HG02798 (cell line): ENCODE data around the gene PKIB.

Source experiments
- ATAC-seq: cut with Tn5 transposase; IDR thresholded peaks from one replicate; pipeline ENCODE4 v1.9.1; 2021; ENCODE audit warnings: mild to moderate bottlenecking; ENCODE audit not compliant: unreplicated experiment, poor library complexity

The PKIB gene

DNA sequence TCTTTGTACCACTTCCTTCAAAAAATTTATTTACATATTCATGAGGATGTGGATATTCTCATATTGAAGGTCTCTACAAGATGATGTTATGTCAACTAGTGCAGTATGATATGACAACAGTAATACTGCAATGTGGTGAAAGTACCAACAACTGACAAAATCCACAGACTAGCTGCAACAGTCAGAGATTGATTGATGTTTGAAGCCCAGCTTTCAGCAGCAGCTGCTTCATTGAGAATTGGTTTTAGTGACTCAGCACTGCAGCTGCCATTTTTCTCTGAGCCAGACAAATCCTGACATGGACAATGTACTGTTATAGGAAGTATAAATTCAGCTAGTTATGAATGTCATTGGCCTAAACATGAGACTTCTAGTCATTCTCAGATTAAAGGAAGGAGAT is 53.8 kb downstream of the PKIB start:
- no peak for ATAC-seq

GRCh38 chr6:122665929-122666328 is 55.7 kb downstream of the PKIB start:
- ATAC-seq: no peak

- no peak for ATAC-seq
Measured at GRCh38 chr6:122666418-122666817, 56.2 kb downstream of the PKIB start.

GRCh38 chr6:122669418-122669817 is 59.2 kb downstream of the PKIB start:
- ATAC-seq: no peak

- no peak for ATAC-seq
Measured at GRCh38 chr6:122669868-122670267, 59.7 kb downstream of the PKIB start.

GRCh38 chr6:122671251-122671650 is 61.0 kb downstream of the PKIB start:
- ATAC-seq: no peak

GRCh38 chr6:122673343-122673961 is 63.2 kb downstream of the PKIB start:
- no peak for ATAC-seq

- ATAC-seq: no peak
Measured at GRCh38 chr6:122676146-122676545, 65.9 kb downstream of the PKIB start.

DNA sequence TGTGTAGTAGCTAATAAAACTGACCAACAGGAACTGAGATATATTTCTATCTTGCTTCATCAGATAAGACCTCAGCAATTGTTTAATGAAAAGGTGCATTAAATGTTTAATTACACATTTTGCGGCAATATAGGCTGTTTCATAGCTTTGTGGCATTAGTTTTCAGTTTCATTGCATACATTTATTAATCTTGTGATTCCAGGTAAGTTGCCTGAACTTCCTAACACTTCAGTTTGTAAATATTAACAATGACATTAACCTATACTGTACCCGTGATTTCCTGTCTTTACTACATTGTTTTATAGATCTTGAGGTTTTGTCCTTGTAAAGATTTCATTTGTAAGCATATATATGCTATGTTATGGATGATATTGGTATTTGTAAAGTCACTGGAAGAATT is 66.5 kb downstream of the PKIB start:
- ATAC-seq: no peak

DNA sequence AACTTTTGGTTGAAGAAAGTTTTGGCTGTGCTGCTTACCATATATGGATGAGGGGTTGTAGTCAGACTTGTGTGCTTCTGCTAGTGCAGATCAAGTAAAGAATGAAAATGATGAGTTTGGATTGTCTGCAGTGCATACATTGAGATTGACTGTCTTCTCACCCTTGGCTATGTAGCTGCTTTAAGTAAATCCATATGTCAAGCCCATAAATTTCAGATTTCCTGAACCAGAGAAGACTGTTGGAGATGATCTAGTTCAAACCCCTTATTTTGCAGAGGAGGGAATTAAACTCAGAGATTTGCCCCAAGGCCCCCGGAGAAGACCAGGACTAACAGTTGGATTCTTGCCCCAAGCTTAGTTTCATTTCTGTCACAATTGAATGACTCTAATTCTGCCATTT is 67.2 kb downstream of the PKIB start:
- ATAC-seq: no peak

- ATAC-seq: no peak
Measured at GRCh38 chr6:122678841-122679240, 68.6 kb downstream of the PKIB start.

DNA sequence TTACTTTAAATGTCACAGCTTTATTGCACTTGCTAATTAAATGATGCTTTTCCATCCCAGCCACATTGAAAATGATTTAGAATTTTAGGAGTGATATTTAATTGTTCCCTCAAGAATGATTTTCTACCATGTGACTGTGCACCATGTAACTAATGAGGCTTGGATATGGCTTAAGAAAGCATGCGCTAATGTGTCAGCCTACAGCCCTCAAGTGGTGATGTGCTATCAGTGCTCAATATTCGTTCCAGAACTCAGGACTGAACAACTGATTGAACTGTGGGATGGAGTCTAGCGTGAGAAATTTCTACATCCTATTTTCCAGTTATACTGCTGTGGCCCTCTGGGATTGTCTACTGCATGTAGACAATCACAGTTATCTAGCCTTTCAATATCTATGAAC is 71.5 kb downstream of the PKIB start:
- no peak for ATAC-seq

DNA sequence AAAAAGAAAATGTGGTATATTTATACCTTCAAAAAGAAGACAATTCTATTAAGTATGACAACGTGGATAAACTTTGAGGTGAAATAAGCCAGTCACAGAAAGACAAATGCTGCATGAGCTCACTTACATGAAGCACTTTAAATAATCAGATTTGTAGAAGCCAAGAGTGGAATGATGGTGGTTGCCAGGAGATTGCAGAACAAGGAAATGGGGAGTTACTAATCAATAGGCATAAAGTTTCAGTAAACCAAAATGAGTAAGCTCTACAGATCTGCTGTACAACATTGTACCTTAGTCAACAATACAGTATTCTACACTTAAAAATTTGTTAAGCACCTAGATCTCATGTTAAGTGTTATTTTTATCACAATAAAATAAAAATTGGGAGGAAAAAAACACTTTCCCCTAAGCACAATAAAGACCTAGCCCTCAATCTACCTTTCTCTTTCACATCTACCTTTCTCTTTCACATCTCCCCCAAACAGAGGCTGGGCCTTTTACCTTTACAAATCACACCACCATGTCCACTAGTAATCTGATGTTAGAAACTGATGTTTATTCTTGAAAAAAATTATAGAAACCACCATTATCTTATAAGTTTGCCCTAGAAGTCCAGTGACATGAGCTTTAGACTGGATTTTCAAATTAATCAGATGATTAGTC is 73.9 kb downstream of the PKIB start:
- ATAC-seq: no peak

DNA sequence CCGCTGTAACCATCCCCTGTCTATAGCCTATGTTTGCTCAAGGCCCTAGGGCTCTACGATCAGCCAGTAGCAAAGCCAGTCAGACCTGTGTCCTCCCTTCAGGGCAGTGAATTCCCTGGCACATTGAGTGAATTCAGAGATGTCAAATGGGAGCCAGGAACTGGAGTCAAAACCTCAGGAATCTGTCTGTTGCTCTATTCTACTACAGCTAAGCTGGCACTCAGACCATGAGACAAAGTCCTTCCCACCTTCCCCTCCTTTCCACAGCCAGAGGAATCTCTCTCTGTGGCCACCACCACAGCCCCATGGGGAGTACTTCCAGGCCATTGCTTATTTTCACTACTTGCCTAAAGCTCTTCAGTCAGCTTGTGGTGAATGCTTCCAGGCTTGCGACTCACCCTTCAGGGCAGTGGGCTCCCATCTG is 82.0 kb downstream of the PKIB start:
- ATAC-seq: no peak

DNA sequence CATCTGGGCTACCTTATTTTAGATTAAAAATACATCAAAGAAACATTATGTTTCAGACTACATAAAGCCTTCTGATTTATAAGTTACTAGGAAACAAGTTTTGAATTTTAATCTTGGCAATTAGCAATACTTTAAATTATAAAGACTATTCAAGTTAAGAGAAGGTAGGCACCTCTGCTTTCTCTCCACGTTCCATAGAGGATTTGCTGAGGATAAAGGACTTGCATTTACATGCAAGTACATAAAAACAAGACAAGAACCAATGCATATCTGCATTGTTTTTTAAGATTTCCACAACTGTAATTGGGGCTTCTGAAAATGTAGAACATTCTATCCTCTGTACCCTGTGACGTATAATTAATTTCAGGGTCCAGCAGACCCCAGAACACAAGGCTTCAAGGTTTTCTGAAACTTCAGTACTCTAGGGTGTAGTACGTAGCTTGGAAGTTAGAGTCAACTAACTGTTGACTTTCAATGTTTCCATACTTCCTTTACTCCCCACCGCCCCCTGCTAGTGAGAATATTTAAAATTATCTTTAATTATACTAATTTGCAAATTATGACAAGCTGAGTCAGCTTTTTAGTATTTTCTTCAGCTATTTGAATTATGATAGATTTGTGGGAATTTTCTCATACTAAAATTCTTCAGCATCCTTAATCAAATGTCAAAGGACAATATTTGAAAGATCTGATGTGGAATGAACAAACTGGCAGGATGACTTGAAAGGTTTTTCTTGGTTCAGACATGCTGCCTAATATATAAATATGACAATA is 82.8 kb downstream of the PKIB start:
- no peak for ATAC-seq

DNA sequence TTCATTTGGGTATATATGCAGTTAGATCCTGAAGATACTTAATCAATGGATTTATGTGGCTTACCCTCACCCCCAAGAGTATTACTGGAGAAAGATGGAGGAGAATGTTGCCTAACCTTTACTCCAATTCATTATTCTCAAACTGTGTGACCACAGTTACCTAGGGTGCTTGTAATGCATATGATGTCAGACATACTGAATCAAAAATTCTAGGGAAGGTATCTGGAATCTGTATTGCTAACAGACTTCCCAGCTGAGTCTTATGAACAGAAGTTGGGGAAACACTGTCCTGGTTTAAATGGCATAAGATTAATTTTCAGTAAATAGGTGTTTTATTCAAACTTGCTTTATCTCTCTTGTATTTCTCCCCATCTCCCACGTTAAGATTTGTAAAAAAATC is 83.9 kb downstream of the PKIB start:
- no peak for ATAC-seq

DNA sequence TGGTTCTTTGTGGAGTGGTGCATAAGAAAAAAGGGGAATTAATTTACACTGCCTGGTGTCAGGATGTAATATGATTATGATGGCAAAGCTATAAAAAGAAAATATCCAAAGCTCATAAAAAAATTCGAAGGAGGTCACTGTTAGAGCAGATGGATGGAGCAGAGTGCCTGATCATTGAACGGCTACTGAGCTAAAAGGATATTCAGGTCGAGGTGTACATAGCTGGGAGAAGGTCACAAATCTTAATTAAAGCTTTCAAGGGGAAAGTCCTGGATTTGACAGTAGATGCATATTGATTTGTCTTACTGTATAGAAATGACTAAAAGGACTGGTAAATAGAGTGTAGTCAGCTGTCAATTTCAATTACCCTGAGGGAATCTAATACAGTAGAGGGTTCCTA is 84.4 kb downstream of the PKIB start:
- no peak for ATAC-seq

DNA sequence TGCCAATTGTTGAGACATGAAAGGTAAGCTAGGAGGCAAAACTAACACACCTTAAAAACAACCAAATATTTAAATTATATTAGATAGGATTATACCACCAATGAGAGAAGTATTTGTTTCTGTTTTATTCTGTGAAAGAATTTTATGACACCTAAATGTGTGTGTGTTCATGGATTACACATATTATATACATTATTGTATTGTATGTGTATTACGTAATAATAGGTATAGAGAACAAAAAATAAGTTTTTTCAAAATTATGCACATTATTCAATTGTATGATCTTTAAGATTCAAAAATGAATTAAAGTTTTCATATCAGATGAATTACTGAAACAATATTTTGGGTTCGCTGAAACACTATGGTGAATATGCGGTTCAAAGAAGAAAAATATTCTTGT is 85.0 kb downstream of the PKIB start:
- ATAC-seq: no peak

DNA sequence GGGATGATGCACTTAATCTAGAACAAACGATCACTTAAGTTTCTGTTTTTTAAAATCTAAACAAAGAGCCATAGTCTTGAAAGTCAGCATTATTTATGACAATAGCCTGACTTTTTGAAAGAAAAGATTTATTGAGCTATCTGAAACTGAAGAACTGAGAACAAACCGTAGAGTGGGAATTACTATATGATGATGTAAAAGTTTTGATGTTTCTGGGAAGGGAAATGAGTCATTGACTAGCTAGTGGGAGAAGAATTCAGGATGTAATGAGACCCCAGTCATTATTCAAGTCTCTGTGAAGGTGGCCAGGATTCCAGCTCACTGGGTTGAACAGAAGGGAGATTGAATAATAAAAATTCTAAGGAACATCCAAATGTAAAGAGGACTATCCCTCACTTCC is 85.9 kb downstream of the PKIB start:
- ATAC-seq: no peak

DNA sequence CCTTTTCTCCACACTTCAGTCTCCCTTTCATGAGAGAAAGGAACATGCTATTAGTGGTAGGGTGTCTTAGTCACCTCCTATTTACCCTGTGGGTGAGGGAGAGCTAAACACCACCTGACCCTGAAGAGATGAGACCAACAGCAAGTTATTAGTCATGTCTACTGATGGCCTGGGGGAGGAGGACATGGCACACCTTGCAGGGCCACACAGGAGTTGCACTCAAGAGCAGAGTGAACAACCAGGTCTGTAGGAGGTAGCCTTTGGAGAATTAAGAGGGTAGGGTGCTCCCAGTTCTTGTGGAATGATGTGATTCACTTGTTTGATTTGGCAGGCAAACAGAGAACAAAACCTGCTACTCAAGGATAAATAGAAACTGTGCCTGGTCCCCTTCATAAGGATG is 86.6 kb downstream of the PKIB start:
- ATAC-seq: no peak

DNA sequence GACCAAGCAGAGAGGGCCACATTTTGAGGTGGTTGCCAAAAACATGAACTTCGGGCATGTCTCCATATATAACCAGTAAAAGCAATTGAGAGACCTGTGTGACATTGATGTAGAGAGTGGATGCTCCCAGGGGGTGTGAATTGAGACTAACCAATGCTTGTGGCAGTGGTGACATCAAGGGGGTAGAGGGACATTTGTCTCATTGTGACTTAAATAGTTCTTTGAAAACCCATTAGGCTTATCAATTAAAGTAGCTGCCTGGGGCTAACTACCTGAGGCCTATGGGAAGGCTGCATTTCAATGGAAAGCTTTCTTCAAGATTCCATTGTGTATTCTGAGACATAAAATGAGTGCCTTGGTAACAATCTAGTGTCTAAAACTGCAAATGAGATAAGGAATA is 87.3 kb downstream of the PKIB start:
- ATAC-seq: no peak

DNA sequence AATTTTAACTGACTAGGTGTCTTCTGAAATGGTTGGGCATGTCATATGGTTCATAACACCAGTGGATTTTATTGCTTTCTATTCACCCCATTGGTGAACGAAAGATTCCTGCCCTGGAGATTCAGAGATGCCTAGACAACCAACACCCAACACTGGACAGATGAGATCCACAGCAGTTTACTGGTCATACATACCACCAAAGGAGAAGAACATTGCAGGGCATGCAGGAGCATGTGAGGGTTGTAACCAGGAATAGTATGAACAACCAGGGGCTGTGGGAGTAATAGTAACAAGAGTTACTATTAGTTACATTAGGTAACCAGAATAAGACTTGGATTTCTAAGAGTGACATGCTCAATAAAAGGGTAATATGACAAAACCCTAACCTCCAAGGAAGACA is 91.5 kb downstream of the PKIB start:
- no peak for ATAC-seq
